ENCODE measurements around the gene ABCD1.
A peak's percentile ranks its signal among the peaks of the same experiment; 100 is the strongest.

ABCD1 gene

GRCh38 chrX:153750127-153750774 lies 25.6 kb downstream of the ABCD1 start:
- TF ChIP-seq, protein P1, sequence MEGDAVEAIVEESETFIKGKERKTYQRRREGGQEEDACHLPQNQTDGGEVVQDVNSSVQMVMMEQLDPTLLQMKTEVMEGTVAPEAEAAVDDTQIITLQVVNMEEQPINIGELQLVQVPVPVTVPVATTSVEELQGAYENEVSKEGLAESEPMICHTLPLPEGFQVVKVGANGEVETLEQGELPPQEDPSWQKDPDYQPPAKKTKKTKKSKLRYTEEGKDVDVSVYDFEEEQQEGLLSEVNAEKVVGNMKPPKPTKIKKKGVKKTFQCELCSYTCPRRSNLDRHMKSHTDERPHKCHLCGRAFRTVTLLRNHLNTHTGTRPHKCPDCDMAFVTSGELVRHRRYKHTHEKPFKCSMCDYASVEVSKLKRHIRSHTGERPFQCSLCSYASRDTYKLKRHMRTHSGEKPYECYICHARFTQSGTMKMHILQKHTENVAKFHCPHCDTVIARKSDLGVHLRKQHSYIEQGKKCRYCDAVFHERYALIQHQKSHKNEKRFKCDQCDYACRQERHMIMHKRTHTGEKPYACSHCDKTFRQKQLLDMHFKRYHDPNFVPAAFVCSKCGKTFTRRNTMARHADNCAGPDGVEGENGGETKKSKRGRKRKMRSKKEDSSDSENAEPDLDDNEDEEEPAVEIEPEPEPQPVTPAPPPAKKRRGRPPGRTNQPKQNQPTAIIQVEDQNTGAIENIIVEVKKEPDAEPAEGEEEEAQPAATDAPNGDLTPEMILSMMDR (IDR thresholded peaks at IDR 0.05): no peak

DNA sequence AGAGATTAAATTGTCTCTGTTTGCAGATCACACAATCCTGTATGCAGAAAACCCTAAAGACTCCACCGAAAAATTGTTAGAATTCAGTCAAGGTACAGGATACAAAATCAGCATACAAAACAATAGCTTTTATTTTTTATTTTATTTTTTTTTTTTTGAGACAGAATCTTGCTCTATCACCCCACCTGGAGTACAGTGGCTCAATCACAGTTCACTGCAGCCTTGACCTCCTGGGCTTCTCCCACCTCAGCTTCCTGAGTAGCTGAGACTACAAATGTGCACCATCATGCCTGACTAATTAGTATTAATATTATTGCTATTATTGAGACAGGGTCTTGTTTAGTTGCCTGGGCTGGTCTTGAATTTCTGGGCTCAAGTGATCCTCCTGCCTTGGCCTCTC lies 30.5 kb downstream of the ABCD1 start:
- TF ChIP-seq, protein P1 (IDR thresholded peaks at IDR 0.05): no peak

DNA sequence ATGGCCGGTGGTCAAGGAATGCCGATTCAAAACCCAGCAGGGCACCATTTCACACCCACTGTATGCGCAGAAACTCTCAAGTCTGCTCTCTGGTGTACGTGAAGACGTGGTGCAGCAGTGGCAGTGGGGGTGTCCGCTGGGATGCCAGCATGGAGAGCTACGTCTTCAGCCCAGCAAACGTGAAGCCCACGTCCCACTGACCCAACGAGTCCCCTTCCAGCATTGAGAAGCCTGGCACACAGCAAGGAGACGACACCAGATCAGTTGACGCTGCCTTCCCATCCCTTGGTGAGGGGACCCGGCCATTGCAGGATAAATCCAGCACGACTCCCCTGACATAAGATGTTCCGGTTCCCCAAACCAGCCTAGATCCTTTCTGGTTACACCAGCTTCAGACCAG lies 37.2 kb downstream of the ABCD1 start:
- TF ChIP-seq, protein P1 (IDR thresholded peaks at IDR 0.05): no peak

GRCh38 chrX:153762626-153763173 lies 38.0 kb downstream of the ABCD1 start:
- TF ChIP-seq, protein P1 (IDR thresholded peaks at IDR 0.05): no peak

DNA sequence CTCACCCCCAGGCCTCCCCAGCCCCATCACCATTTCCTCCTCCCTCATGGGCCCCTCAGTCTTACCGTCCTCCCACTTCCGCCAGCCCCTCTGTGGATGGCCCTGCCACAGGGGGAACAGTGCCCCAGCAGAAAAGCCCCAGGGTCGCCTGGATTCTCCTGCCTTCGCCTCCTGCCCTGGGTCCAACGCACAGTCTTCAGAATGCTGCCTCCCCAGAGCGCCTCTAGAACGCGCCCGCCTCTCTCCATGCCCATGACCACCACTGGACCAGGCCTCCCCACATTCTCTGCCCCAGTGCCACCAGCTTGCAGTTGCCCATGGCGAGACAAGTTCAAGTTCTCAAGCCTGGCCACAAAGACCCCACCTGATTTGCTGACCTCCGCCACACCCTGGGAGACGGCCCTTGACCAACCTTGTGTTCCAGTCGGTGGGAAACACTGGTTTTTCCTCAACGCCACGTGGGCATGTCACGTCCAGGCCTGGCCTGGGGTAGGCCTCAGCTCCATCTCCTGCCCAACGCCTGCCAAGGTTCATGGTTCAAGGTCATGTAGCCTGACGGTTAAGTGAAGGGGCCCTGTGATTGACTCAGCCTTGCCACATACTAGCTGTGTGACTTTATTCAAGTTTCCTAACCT lies 38.8 kb downstream of the ABCD1 start:
- TF ChIP-seq, protein P1 (IDR thresholded peaks at IDR 0.05): no peak

- TF ChIP-seq, protein P1 (IDR thresholded peaks at IDR 0.05): peak; percentile 81
These were observed 39.5 kb downstream of the ABCD1 start, which contains the start of gene PLXNB3 for GRCh38 chrX:153763989-153764755. PLXNB3 (plus strand) TSS chrX:153764249; CDS start chrX:153765536, 1,287 bp downstream.

- TF ChIP-seq, protein P1 (IDR thresholded peaks at IDR 0.05): no peak
These were observed 40.1 kb downstream of the ABCD1 start for GRCh38 chrX:153764786-153765137.

Measured in LNCAP (cell line).